Kasumi-1 (cell line): ENCODE results near the gene INPP5F.
"Not testable (repeated sequence)": the region's sequence is repeated elsewhere in the genome, so short reads cannot be mapped to it uniquely, and the experiment has no call there.

Source experiments
- DNase-seq, 2 experiments: peaks; one replicate each; lab custom pipeline; 2025; lab: John Stamatoyannopoulos, UW

INPP5F gene

DNA sequence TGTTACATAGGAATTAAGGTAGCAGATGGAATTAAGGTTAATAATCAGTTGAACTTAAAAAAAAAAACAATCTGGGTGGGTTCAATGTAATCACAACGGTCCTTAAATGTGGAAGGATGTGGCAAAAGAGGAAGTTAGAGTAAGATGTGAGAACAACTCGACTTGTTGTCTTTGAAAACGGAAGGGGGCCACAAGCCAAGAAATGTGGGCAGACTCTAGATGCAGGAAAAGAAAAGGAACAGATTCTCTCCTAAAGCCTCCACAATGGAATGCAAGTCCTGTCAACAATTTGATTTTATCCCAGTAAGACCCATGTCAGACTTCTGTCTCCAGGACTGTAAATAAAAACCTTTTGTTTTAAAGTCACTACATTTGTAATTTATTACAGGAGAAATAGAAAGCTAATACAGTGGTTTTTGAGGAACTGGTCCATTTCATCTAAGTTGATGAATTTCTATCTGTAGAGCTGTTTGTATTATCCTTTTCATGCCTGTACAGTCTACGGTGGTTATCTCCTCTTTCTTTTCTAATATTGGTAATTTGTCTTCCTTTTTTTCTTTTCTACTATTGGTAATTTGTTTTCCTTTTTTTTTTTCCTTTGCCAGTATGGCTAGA lies 138.2 kb downstream of the INPP5F start:
- peak; percentile 61 to 68 for DNase-seq

- DNase-seq = no peak
These were observed 139.9 kb downstream of the INPP5F start for GRCh38 chr10:119865699-119866240.

- no peak for DNase-seq
These were observed 141.5 kb downstream of the INPP5F start for GRCh38 chr10:119867317-119867716.

DNA sequence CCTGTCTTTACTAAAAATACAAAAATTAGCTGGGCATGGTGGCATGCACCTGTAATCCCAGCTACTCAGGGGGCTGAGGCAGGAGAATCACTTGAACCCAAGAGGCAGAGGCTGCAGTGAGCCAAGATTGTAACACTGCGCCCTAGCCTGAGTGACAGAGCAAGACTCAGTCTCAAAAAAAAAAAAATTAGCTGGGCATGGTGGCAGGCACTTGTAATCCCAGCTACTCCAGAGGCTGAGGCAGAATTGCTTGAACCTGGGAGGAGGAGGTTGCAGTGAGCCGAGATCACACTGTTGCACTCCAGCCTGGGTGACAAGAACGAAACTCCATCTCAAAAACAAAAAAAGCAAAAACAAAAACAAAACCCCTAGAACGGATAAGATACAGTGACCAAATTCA lies 143.5 kb downstream of the INPP5F start:
- not testable (repeated sequence) for DNase-seq

DNA sequence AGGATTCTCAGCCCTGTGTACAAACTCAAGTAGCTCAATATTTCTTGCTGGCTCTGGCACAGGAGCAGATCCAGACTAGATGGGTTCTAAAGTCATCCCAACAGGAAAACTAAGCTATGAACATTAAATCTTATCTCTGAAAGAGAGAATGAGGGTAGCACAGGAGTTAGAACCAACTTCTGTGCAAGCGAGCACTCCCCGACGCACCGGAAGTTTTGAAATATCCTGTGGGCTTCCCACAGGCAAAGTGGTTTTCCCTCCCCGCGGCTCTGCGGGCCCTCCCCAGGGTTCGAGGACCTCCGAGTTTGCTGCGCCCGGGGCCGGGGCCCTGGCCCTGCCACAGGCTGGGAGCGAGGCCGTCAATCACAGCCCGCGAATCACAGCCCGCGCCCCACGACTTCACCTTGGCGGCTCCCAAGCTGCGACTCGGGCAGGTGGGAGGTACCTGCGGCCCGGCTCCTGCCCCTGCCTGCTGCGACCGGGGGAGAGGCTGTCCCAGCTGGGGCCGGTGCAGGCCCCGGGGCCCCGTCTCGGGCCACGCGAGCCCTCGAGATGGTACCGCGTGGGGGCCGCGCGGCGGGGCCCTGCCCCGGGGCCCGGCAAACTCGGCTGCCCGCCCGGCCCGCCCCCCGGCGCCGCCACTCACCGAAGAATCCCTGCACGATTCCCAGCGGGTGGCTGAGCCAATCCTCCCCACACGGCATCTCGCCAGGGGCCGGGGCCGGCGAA lies 146.2 kb downstream of the INPP5F start:
- peak; percentile 88 to 90 for DNase-seq

- DNase-seq = no peak
These were observed 146.7 kb downstream of the INPP5F start, which contains the start of gene MCMBP for GRCh38 chr10:119872610-119872859. TSS of gene MCMBP (minus strand) at chr10:119872843. CDS start at chr10:119872584, 259 bp downstream.

GRCh38 chr10:119872860-119873681 lies 147.2 kb downstream of the INPP5F start:
- DNase-seq = peak; percentile 94 to 95

GRCh38 chr10:119878524-119878923 lies 152.7 kb downstream of the INPP5F start:
- no peak for DNase-seq
